GM18951 (cell line): ENCODE results near the gene CFAP20.

Source experiments
- POLR2A ChIP-seq: IDR thresholded peaks from 4 replicates; pipeline ENCODE4 v1.6.1; 2011; ENCODE audit warnings: mild to moderate bottlenecking; ENCODE audit not compliant: insufficient read length, insufficient read depth; ENCODE audit errors: extremely low read depth
- in situ Hi-C: fragments of 300-500 bp; cut with MboI; formaldehyde crosslinking; loops from one replicate; pipeline ENCODE4 v1.12.0; 2022; ENCODE audit warnings: low sequenced_read_pairs, mixed read lengths, inconsistent platforms; ENCODE audit not compliant: unreplicated experiment

CFAP20 gene

GRCh38 chr16:58129097-58129936 is at the start of gene CFAP20:
Gene CFAP20 (minus strand): TSS chr16:58129381. CDS start chr16:58129115, 266 bp downstream.
- in situ Hi-C loops = no loop called here
- peak; percentile 82 for TF ChIP-seq POLR2A

- in situ Hi-C loops = no loop called here
- no peak for TF ChIP-seq POLR2A
Measured at GRCh38 chr16:58177353-58177710, 48.2 kb upstream of the CFAP20 start.

GRCh38 chr16:58176608-58177352 is 47.6 kb upstream of the CFAP20 start:
- in situ Hi-C loops = no loop called here

GRCh38 chr16:58170223-58170622 is 41.0 kb upstream of the CFAP20 start:
- in situ Hi-C loops = no loop called here
- TF ChIP-seq POLR2A = no peak

More at GRCh38 chr16:58176608-58177352, 47.6 kb upstream of the CFAP20 start:
- TF ChIP-seq POLR2A = no peak

GRCh38 chr16:58160855-58161254 is 31.7 kb upstream of the CFAP20 start:
- in situ Hi-C loops = no loop called here
- no peak for TF ChIP-seq POLR2A

- in situ Hi-C loops = no loop called here
- TF ChIP-seq POLR2A = no peak
Measured at GRCh38 chr16:58158725-58159124, 29.5 kb upstream of the CFAP20 start.

- in situ Hi-C loops = no loop called here
- TF ChIP-seq POLR2A = peak; percentile 2
Measured at GRCh38 chr16:58157951-58158540, 28.9 kb upstream of the CFAP20 start.

GRCh38 chr16:58157239-58157638 is 28.1 kb upstream of the CFAP20 start:
- in situ Hi-C loops = no loop called here
- no peak for TF ChIP-seq POLR2A

GRCh38 chr16:58155839-58156238 is 26.7 kb upstream of the CFAP20 start:
- no peak for TF ChIP-seq POLR2A
- in situ Hi-C loops = no loop called here

- no peak for TF ChIP-seq POLR2A
- in situ Hi-C loops = no loop called here
Measured at GRCh38 chr16:58154345-58154744, 25.2 kb upstream of the CFAP20 start.

GRCh38 chr16:58152246-58152868 is 23.2 kb upstream of the CFAP20 start:
- TF ChIP-seq POLR2A = no peak
- in situ Hi-C loops = no loop called here

GRCh38 chr16:58148526-58148925 is 19.3 kb upstream of the CFAP20 start:
- no peak for TF ChIP-seq POLR2A
- in situ Hi-C loops = no loop called here

- in situ Hi-C loops = no loop called here
- TF ChIP-seq POLR2A = no peak
Measured at GRCh38 chr16:58148099-58148498, 18.9 kb upstream of the CFAP20 start.
